ENCODE data around the gene TMEM225B.
A peak's percentile ranks its signal among the peaks of the same experiment; 100 is the strongest.
"Not testable (repeated sequence)": the region's sequence is repeated elsewhere in the genome, so short reads cannot be mapped to it uniquely, and the experiment has no call there.

Gene TMEM225B

GRCh38 chr7:99562114-99562784 lies 35.8 kb upstream of the TMEM225B start:
- DNase-seq (ENCODE audit: insufficient read length, low spot score) (no peak), FAIRE-seq (no peak)
- TF ChIP-seq POLR2A (IDR thresholded peaks at IDR 0.05; ENCODE audit: low read depth, low read length), result no peak

- TF ChIP-seq POLR2A (IDR thresholded peaks at IDR 0.05; ENCODE audit: low read depth, low read length), result no peak
- DNase-seq (ENCODE audit: insufficient read length, low spot score), result peak; percentile 75
- peak; percentile 83 for FAIRE-seq
Observed at GRCh38 chr7:99562832-99563231, 35.2 kb upstream of the TMEM225B start.

- TF ChIP-seq POLR2A (IDR thresholded peaks at IDR 0.05; ENCODE audit: low read depth, low read length), result no peak
- no peak for FAIRE-seq
- peak; percentile 40 for DNase-seq (ENCODE audit: insufficient read length, low spot score)
Observed at GRCh38 chr7:99563650-99564049, 34.4 kb upstream of the TMEM225B start.

GRCh38 chr7:99568770-99569169 lies 29.3 kb upstream of the TMEM225B start:
- FAIRE-seq; DNase-seq (ENCODE audit: insufficient read length, low spot score): not testable (repeated sequence)

- no peak for TF ChIP-seq POLR2A (IDR thresholded peaks at IDR 0.05; ENCODE audit: low read depth, low read length)
- FAIRE-seq (no peak), DNase-seq (ENCODE audit: insufficient read length, low spot score) (no peak)
Observed at GRCh38 chr7:99571768-99572167, 26.3 kb upstream of the TMEM225B start.

- no peak for FAIRE-seq
- TF ChIP-seq POLR2A (IDR thresholded peaks at IDR 0.05; ENCODE audit: low read depth, low read length), result no peak
- DNase-seq (ENCODE audit: insufficient read length, low spot score), result no peak
Observed at GRCh38 chr7:99573257-99573656, 24.8 kb upstream of the TMEM225B start.

- no peak for TF ChIP-seq POLR2A (IDR thresholded peaks at IDR 0.05; ENCODE audit: low read depth, low read length)
- DNase-seq (ENCODE audit: insufficient read length, low spot score) (no peak), FAIRE-seq (no peak)
Observed at GRCh38 chr7:99576251-99576650, 21.8 kb upstream of the TMEM225B start.

GRCh38 chr7:99579281-99579955 lies 18.6 kb upstream of the TMEM225B start:
- TF ChIP-seq POLR2A (IDR thresholded peaks at IDR 0.05; ENCODE audit: low read depth, low read length), result no peak
- FAIRE-seq, result no peak
- DNase-seq (ENCODE audit: insufficient read length, low spot score), result no peak

- FAIRE-seq, result no peak
- DNase-seq (ENCODE audit: insufficient read length, low spot score), result no peak
- TF ChIP-seq POLR2A (IDR thresholded peaks at IDR 0.05; ENCODE audit: low read depth, low read length), result no peak
Observed at GRCh38 chr7:99579956-99580777, 17.9 kb upstream of the TMEM225B start.

GRCh38 chr7:99580778-99581332 lies 17.2 kb upstream of the TMEM225B start:
- not testable (repeated sequence) for FAIRE-seq; DNase-seq (ENCODE audit: insufficient read length, low spot score)

GRCh38 chr7:99588868-99589267 lies 9.2 kb upstream of the TMEM225B start:
- no peak for DNase-seq (ENCODE audit: insufficient read length, low spot score)
- no peak for TF ChIP-seq POLR2A (IDR thresholded peaks at IDR 0.05; ENCODE audit: low read depth, low read length)
- no peak for FAIRE-seq

- no peak for DNase-seq (ENCODE audit: insufficient read length, low spot score)
Observed at GRCh38 chr7:99594948-99595745, 2.9 kb upstream of the TMEM225B start.

GRCh38 chr7:99596408-99596955 lies 1.6 kb upstream of the TMEM225B start:
- FAIRE-seq (no peak), DNase-seq (ENCODE audit: insufficient read length, low spot score) (no peak)
- TF ChIP-seq POLR2A (IDR thresholded peaks at IDR 0.05; ENCODE audit: low read depth, low read length), result no peak

More at GRCh38 chr7:99594948-99595745, 2.9 kb upstream of the TMEM225B start:
- peak; percentile 81 for FAIRE-seq
- no peak for TF ChIP-seq POLR2A (IDR thresholded peaks at IDR 0.05; ENCODE audit: low read depth, low read length)

Measured in H54 (cell line).